NT2/D1 (cell line): Measurements from ENCODE around the gene SIRT2.
A peak's percentile ranks its signal among the peaks of the same experiment; 100 is the strongest.
"Not testable (repeated sequence)": the region's sequence is repeated elsewhere in the genome, so short reads cannot be mapped to it uniquely, and the experiment has no call there.

ENCODE experiments used
- DNase-seq: peaks from one replicate; pipeline ENCODE4 v3.0.0-alpha.2; 2011; ENCODE audit warnings: low read depth, low spot score
- H3K27me3 ChIP-seq: 2 replicates; pipeline ENCODE4 v1.6.0; 2011; ENCODE audit warnings: mild to moderate bottlenecking; ENCODE audit not compliant: insufficient read length, insufficient read depth
- H3K36me3 ChIP-seq: 2 replicates; pipeline ENCODE4 v1.6.1; 2011; ENCODE audit warnings: mild to moderate bottlenecking, low read length, mixed read lengths; ENCODE audit not compliant: insufficient read depth, insufficient read length
- H3K4me1 ChIP-seq: 2 replicates; pipeline ENCODE4 v1.5.1; 2011; ENCODE audit not compliant: insufficient read depth, insufficient read length
- H3K4me3 ChIP-seq: 2 replicates; pipeline ENCODE4 v1.5.1; 2011; ENCODE audit warnings: low read depth; ENCODE audit not compliant: insufficient read length
- H3K9ac ChIP-seq: 2 replicates; pipeline ENCODE4 v1.6.0; 2011; ENCODE audit warnings: low read depth; ENCODE audit not compliant: insufficient read length
- H3K9me3 ChIP-seq: 2 replicates; pipeline ENCODE4 v1.5.1; 2011; ENCODE audit warnings: mild to moderate bottlenecking, low read length; ENCODE audit not compliant: insufficient read depth
- SUZ12 ChIP-seq: IDR thresholded peaks from 2 replicates; pipeline ENCODE4 v1.6.1; 2011; ENCODE audit not compliant: insufficient read length, insufficient read depth; ENCODE audit errors: extremely low read depth
- YY1 ChIP-seq: IDR thresholded peaks from 2 replicates; pipeline ENCODE4 v1.6.1; 2011; ENCODE audit not compliant: insufficient read length, insufficient read depth
- ZNF274 ChIP-seq: IDR thresholded peaks from 2 replicates; pipeline ENCODE4 v1.6.1; 2011; ENCODE audit warnings: mild to moderate bottlenecking, low read depth, low read length

Gene SIRT2

DNA sequence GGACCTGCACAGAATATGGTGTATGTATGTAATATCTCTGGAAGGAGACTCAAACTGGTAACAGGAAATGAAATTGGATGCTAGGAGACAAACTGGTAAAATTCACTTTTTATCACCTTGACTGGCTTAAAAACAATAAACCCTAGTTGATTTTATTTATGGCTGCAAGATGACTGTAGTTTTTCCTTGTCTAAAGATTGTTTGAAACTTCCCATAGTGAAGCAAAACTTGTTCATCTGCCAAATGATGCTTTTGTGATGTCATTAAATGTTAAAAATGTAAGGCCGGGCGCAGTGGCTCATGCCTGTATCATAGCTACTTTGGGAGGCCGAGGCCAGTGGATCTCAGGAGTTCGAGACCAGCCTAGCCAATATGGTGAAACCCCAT, 65.3 kb downstream of the SIRT2 start:
- H3K4me3 ChIP-seq: no peak overlapping the region
- H3K9ac ChIP-seq: no peak overlapping the region
- no peak for DNase-seq
- peaks cover 5% of the 10 kb centered on the region for H3K4me1 ChIP-seq
- no peaks in the 10 kb centered on the region for H3K27me3 ChIP-seq
- TF ChIP-seq SUZ12: no peak
- no peak for TF ChIP-seq YY1
- TF ChIP-seq ZNF274: no peak
- H3K9me3 ChIP-seq: no peaks in the 10 kb centered on the region
- H3K36me3 ChIP-seq: peaks cover 47% of the 10 kb centered on the region

GRCh38 chr19:38833092-38833425, 66.4 kb downstream of the SIRT2 start:
- H3K27me3 ChIP-seq: no peaks in the 10 kb centered on the region

DNA sequence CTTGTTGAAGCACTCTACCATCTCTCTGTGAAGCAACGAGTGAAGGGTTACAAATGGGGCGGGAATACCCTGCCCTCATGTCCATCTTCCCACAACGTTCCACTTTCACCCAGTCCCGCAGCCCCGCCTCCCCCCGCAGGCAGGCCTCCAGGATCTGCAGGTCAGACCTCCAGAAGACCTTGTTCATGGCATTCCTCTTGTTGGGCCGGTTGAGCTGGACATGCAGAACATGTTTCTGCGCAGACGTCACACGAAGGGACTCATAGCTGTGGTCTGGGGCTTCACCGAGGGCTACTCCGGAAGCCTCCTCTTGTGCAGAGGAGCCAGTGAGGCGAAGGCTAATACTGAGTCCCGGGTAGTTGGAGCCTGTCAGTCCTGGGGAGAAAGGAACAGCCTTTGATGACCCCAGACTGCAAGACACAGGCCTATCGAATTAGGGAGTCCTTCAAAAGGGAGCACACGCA, 68.2 kb downstream of the SIRT2 start:
- Histone ChIP-seq H3K9me3 (no peaks in the 10 kb centered on the region), H3K27me3 (no peaks in the 10 kb centered on the region), H3K36me3 (peaks cover 26% of the 10 kb centered on the region), H3K9ac (peak overlapping the region; percentile 97), H3K4me3 (peak overlapping the region; percentile 89), H3K4me1 (peaks cover 3% of the 10 kb centered on the region)
- DNase-seq: no peak
- TF ChIP-seq SUZ12 (no peak), YY1 (no peak), ZNF274 (no peak)

More at GRCh38 chr19:38833092-38833425, 66.4 kb downstream of the SIRT2 start:
- H3K9ac ChIP-seq: no peak overlapping the region
- peaks cover 1% of the 10 kb centered on the region for H3K4me1 ChIP-seq
- no peak for TF ChIP-seq YY1
- TF ChIP-seq ZNF274: no peak
- TF ChIP-seq SUZ12: no peak
- no peak for DNase-seq
- H3K4me3 ChIP-seq: no peak overlapping the region
- no peaks in the 10 kb centered on the region for H3K9me3 ChIP-seq
- H3K36me3 ChIP-seq: peaks cover 36% of the 10 kb centered on the region

DNA sequence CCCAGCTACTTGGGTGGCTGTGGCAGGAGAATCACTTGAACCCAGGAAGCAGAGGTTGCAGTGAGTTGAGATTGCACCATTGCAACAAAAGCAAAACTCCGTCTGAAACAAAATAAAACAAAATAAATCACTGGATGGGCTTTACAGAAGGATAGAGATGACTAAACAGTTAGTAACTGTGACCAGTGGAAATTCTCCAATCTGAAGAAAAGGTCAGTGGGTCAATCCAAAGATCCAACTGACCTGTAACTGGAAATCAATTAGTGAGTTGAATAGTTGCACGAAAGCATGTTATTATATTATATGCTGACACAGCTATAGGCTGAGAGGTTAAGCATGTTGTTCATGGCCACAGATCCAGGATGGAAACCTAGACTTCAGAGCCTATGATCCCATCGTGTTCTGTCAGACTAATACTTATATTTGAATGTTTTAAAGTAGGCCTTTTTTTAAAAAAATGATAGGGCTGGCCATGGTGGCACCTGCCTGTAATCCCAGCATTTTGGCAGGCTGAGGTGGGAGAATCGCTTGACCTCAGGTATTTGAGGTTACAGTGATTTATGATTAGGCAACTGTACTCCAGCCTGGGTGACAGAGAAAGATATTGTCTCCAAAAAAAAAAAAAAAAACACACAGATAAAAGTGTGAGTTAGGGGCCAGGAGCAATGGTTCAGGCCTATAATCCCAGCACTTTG, 69.2 kb downstream of the SIRT2 start:
- no peak for DNase-seq
- no peak overlapping the region for H3K9ac ChIP-seq
- no peak for TF ChIP-seq SUZ12
- no peak for TF ChIP-seq YY1
- no peak for TF ChIP-seq ZNF274
- H3K9me3 ChIP-seq: no peaks in the 10 kb centered on the region
- peaks cover 3% of the 10 kb centered on the region for H3K4me1 ChIP-seq
- peaks cover 16% of the 10 kb centered on the region for H3K36me3 ChIP-seq
- no peak overlapping the region for H3K4me3 ChIP-seq
- H3K27me3 ChIP-seq: no peaks in the 10 kb centered on the region

DNA sequence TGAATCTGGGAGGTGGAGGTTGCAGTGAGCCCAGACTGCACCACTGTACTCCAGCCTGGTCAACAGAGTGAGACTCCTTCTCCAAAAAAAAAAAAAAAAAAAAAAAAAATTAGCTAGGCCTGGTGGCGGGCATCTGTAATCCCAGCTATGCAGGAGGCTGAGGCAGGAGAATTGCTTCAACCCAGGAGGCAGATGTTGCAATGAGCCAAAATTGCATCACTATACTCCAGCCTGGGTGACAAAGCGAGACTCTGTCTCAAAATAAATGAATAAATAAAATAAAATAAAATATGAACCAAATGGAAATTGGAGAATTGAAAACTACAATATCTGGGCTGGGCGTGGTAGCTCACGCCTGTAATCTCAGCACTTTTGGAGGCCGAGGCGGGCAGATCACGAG, 70.2 kb downstream of the SIRT2 start:
- not testable (repeated sequence) for H3K4me1 ChIP-seq, DNase-seq, H3K9ac ChIP-seq, H3K4me3 ChIP-seq, H3K9me3 ChIP-seq, H3K27me3 ChIP-seq
- H3K36me3 ChIP-seq: peaks cover 16% of the 10 kb centered on the region
